ENCODE data around the gene AP2M1. TPM values are rescaled to one million over a fixed set of nuclear protein-coding genes. Genes with fewer than 3 reads are reported as not detected.

AP2M1 gene
- total and polyA plus RNA-seq, 4 donors = 234 to 250 (median 243) TPM

DNA sequence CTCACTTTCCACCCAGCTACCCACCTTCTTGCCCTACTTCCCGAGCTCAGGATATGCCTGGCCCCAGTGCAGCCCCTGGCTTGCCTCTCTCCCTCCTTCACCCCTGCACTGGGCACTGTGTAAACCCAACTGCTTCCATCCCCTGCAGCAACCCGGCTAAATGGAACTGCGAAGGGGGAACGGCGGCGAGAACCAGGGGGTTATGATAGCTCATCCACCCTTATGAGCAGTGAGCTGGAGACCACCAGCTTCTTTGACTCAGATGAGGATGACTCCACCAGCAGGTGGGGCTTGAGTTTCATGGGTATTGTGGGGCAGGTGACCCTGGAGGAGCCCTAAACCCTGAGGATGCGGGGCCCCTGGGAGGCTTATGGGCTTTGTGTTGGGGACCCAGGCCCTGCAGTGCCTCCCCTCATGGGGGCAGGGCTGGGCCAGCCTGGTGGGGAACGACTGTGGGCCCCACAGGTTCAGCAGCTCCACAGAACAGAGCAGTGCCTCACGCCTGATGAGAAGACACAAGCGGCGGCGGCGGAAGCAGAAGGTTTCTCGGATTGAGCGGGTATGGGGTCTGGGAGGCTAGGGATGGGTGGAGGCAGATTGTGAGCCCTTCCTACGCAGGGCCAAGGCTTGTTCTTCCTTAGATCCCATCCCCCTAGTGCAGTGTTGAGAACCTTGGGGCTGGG is 9.9 kb upstream of the AP2M1 start:
- H3K27me3 ChIP-seq (ENCODE audit: control insufficient read depth in 1 of 2, insufficient read depth in 2 of 2, low read length in 1 of 2) = no peaks in the 10 kb centered on the region
- H3K9me3 ChIP-seq (ENCODE audit: control insufficient read depth, low read length) = no peaks in the 10 kb centered on the region
- H3K4me1 ChIP-seq (ENCODE audit: control insufficient read depth in 1 of 2, insufficient read depth in 2 of 2, low read length in 2 of 2) = no peaks in the 10 kb centered on the region
- H3K4me3 ChIP-seq (ENCODE audit: low read length in 2 of 2) = no peak overlapping the region
- intact Hi-C loops (cut with DNase I) = no loop called here
- no peak for ATAC-seq (ENCODE audit: low FRiP score)
- H3K27ac ChIP-seq (ENCODE audit: low read depth in 1 of 2, low read length in 2 of 2) = no peak overlapping the region
- WGBS, 2 donors = 90% methylated on average over 16 of the region's 16 CpGs
- no peak for DNase-seq
- H3K36me3 ChIP-seq (ENCODE audit: control insufficient read depth in 1 of 2, insufficient read depth in 2 of 2, low read length in 1 of 2) = peaks cover 3 to 5% of the 10 kb centered on the region in 2 donors

DNA sequence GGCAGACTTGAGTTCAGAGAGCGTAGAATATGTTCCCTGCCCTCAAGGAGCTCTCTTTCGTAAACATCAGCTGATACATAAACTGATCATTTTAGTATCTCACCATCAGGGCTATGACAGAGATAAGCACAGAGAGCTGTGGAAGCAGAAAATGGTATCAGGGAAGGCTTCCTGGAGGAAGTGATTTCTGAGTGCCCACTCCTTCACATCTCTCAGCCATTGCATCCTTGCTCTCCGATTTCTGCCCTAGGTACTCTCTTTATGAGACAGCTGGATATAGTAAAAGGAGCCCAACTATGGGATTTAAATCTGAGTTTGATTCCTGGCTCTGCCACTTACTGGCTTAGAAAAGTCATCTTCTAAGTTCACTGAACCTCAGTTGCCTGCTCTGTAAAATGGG is 9.1 kb upstream of the AP2M1 start:
- intact Hi-C loops (cut with DNase I) = no loop called here
- no peak for DNase-seq
- no peak overlapping the region for H3K4me3 ChIP-seq (ENCODE audit: low read length in 2 of 2)
- ATAC-seq (ENCODE audit: low FRiP score) = no peak
- no peaks in the 10 kb centered on the region for H3K27me3 ChIP-seq (ENCODE audit: control insufficient read depth in 1 of 2, insufficient read depth in 2 of 2, low read length in 1 of 2)
- H3K9me3 ChIP-seq (ENCODE audit: control insufficient read depth, low read length) = no peaks in the 10 kb centered on the region
- no peak overlapping the region for H3K27ac ChIP-seq (ENCODE audit: low read depth in 1 of 2, low read length in 2 of 2)
- WGBS, 2 donors = 94 to 96% methylated on average over 3 of the region's 3 CpGs
- H3K4me1 ChIP-seq (ENCODE audit: control insufficient read depth in 1 of 2, insufficient read depth in 2 of 2, low read length in 2 of 2) = no peaks in the 10 kb centered on the region
- peaks cover 3 to 5% of the 10 kb centered on the region in 2 donors for H3K36me3 ChIP-seq (ENCODE audit: control insufficient read depth in 1 of 2, insufficient read depth in 2 of 2, low read length in 1 of 2)

DNA sequence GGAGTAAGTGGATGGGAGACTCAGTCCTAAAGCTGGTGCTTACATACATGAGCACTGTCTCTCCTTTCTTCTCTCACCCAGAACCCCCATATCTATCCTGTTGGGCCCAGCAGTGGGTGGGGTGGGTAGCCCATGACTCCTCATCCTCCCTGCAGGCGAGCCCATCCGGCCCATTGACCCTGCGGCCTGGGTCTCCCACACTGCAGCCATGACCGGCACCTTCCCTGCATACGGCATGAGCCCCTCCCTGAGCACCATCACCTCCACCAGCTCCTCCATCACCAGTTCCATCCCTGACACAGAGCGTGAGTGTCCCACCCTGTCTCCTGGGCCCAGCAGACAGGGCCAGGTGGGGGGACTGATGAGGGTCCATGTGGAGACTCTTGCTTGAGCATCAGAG is 8.0 kb upstream of the AP2M1 start:
- Histone ChIP-seq H3K4me3 (ENCODE audit: low read length in 2 of 2) (no peak overlapping the region), H3K9me3 (ENCODE audit: control insufficient read depth, low read length) (no peaks in the 10 kb centered on the region), H3K27ac (ENCODE audit: low read depth in 1 of 2, low read length in 2 of 2) (no peak overlapping the region), H3K4me1 (ENCODE audit: control insufficient read depth in 1 of 2, insufficient read depth in 2 of 2, low read length in 2 of 2) (no peaks in the 10 kb centered on the region), H3K36me3 (ENCODE audit: control insufficient read depth in 1 of 2, insufficient read depth in 2 of 2, low read length in 1 of 2) (peaks cover 3 to 5% of the 10 kb centered on the region in 2 donors), H3K27me3 (ENCODE audit: control insufficient read depth in 1 of 2, insufficient read depth in 2 of 2, low read length in 1 of 2) (no peaks in the 10 kb centered on the region)
- DNase-seq (no peak), ATAC-seq (ENCODE audit: low FRiP score) (no peak)
- intact Hi-C loops (cut with DNase I) = no loop called here
- WGBS, 2 donors = 91% methylated on average over 6 of the region's 6 CpGs

DNA sequence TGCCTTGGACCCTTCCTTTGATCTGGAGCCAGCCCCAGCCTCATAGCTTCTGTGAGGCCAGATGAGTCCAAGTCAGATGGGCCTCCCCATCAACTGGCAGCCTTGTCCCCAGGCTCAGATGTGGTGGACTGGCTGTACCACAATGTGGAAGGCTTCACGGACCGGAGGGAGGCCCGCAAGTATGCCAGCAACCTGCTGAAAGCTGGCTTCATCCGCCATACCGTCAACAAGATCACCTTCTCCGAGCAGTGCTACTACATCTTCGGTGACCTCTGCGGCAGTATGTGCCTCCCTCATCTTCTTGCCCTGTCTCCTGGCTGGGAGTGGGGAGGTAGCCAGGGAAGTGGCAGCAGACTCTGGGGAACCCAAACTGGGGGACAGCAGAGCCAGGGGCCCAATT is 6.9 kb upstream of the AP2M1 start:
- 93 to 95% methylated on average over 8 of the region's 8 CpGs for WGBS, 2 donors
- Histone ChIP-seq H3K4me1 (ENCODE audit: control insufficient read depth in 1 of 2, insufficient read depth in 2 of 2, low read length in 2 of 2) (no peaks in the 10 kb centered on the region), H3K27me3 (ENCODE audit: control insufficient read depth in 1 of 2, insufficient read depth in 2 of 2, low read length in 1 of 2) (no peaks in the 10 kb centered on the region), H3K36me3 (ENCODE audit: control insufficient read depth in 1 of 2, insufficient read depth in 2 of 2, low read length in 1 of 2) (peaks cover 5 to 6% of the 10 kb centered on the region in 2 donors), H3K4me3 (ENCODE audit: low read length in 2 of 2) (no peak overlapping the region), H3K9me3 (ENCODE audit: control insufficient read depth, low read length) (no peaks in the 10 kb centered on the region), H3K27ac (ENCODE audit: low read depth in 1 of 2, low read length in 2 of 2) (no peak overlapping the region)
- intact Hi-C loops (cut with DNase I) = no loop called here
- DNase-seq = no peak
- ATAC-seq (ENCODE audit: low FRiP score) = no peak

DNA sequence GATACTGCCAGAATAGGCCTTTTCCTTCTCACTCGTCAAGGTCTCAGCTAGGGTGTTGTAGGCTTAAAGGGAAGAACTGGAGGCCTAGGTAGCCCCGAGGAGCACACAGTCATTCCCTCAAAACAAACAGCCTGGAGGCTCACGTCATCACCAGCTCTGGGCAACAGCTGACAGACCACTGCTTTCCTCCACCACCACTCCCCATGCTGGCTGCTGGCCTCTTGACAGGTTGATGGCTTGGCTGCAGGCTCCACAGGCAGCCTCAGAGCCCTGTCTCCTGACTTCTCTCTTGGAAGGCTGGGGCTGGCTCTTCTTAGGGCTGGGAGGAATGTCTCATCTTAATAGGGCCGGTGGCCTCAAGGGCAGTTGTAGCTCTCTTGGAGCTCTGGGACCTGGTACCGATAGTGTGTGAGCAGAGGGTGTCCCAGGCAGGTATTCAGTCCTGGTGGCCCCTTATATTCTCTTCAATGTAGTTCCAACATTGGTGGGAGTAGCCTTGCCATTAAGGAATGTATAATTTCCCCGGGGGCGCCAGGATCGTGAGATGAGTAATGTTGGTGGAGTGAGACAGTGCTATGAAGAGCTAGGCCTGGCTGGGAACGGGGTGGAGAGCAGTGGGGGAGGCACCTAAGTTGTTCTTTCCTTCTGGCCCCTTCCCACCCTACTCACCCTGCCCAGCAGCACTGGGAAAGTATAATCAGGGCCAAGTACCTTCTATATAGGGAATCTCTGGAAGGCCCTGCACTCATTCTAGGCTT is 6.1 kb upstream of the AP2M1 start:
- H3K4me1 ChIP-seq (ENCODE audit: control insufficient read depth in 1 of 2, insufficient read depth in 2 of 2, low read length in 2 of 2) = no peaks in the 10 kb centered on the region
- no peak overlapping the region for H3K27ac ChIP-seq (ENCODE audit: low read depth in 1 of 2, low read length in 2 of 2)
- no peak for DNase-seq
- peaks cover 5 to 6% of the 10 kb centered on the region in 2 donors for H3K36me3 ChIP-seq (ENCODE audit: control insufficient read depth in 1 of 2, insufficient read depth in 2 of 2, low read length in 1 of 2)
- H3K9me3 ChIP-seq (ENCODE audit: control insufficient read depth, low read length) = no peaks in the 10 kb centered on the region
- no peak for ATAC-seq (ENCODE audit: low FRiP score)
- 48 to 58% methylated on average over 9 of the region's 9 CpGs for WGBS, 2 donors
- no peaks in the 10 kb centered on the region for H3K27me3 ChIP-seq (ENCODE audit: control insufficient read depth in 1 of 2, insufficient read depth in 2 of 2, low read length in 1 of 2)
- intact Hi-C loops (cut with DNase I) = no loop called here
- no peak overlapping the region for H3K4me3 ChIP-seq (ENCODE audit: low read length in 2 of 2)

DNA sequence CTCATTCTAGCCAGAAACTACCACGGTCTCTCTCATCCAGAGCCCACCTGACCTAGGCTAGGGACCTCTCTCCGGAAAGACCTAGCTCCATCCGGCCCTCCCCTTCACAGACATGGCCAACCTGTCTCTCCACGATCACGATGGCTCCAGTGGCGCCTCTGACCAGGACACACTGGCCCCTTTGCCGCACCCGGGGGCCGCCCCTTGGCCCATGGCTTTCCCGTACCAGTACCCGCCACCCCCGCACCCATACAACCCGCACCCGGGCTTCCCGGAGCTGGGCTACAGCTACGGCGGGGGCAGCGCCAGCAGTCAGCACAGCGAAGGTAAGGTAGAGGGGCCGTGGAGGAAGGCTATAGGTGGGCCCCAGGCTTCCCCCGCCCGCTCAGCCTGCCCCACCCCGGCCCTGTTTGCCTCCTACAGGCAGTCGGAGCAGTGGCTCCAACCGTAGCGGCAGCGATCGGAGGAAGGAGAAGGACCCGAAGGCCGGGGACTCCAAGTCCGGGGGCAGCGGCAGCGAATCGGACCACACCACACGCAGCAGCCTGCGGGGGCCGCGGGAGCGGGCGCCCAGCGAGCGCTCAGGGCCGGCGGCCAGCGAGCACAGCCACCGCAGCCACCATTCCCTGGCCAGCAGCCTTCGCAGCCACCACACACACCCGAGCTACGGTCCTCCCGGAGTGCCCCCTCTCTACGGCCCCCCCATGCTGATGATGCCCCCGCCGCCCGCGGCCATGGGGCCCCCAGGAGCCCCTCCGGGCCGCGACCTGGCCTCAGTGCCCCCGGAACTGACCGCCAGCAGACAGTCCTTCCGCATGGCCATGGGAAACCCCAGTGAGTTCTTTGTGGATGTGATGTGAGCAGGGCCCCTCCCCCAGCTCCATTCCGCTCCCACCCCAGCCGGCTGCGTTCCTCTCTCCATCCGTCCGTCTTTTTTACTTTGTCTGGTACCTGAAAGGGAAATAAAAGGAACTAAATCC is 4.5 kb upstream of the AP2M1 start:
- no peak overlapping the region for H3K4me3 ChIP-seq (ENCODE audit: low read length in 2 of 2)
- no peak overlapping the region for H3K27ac ChIP-seq (ENCODE audit: low read depth in 1 of 2, low read length in 2 of 2)
- H3K4me1 ChIP-seq (ENCODE audit: control insufficient read depth in 1 of 2, insufficient read depth in 2 of 2, low read length in 2 of 2) = no peaks in the 10 kb centered on the region
- H3K9me3 ChIP-seq (ENCODE audit: control insufficient read depth, low read length) = no peaks in the 10 kb centered on the region
- ATAC-seq (ENCODE audit: low FRiP score) (no peak), DNase-seq (peak in 1 of 2 donors; percentile 69)
- peaks cover 0 to 6% of the 10 kb centered on the region in 2 donors for H3K36me3 ChIP-seq (ENCODE audit: control insufficient read depth in 1 of 2, insufficient read depth in 2 of 2, low read length in 1 of 2)
- no peaks in the 10 kb centered on the region for H3K27me3 ChIP-seq (ENCODE audit: control insufficient read depth in 1 of 2, insufficient read depth in 2 of 2, low read length in 1 of 2)
- 86 to 89% methylated on average over 56 to 66 of the region's 66 CpGs for WGBS, 2 donors
- intact Hi-C loops (cut with DNase I) = no loop called here

DNA sequence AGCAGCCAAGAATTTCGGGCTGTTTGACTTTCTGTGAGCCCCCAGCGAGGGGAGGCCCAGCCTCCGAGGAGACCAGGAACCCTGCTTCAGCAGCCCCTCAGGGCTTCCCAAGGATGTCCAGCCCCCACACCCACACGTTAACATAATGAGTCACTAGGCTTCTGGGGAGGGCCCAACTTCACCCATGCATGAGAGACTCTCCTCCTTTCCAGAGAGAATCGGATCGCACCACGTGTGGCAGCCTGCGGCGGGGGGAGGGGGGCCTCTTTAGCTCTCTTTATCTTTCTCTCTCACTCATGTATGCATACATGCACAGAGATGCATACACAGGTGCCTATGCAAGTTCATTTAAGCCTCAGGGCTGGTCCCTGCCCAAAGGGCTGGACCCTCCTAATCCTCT is 3.1 kb upstream of the AP2M1 start:
- DNase-seq = no peak
- Histone ChIP-seq H3K9me3 (ENCODE audit: control insufficient read depth, low read length) (no peaks in the 10 kb centered on the region), H3K36me3 (ENCODE audit: control insufficient read depth in 1 of 2, insufficient read depth in 2 of 2, low read length in 1 of 2) (peaks cover 0 to 3% of the 10 kb centered on the region in 2 donors), H3K4me3 (ENCODE audit: low read length in 2 of 2) (no peak overlapping the region), H3K4me1 (ENCODE audit: control insufficient read depth in 1 of 2, insufficient read depth in 2 of 2, low read length in 2 of 2) (no peaks in the 10 kb centered on the region), H3K27me3 (ENCODE audit: control insufficient read depth in 1 of 2, insufficient read depth in 2 of 2, low read length in 1 of 2) (no peaks in the 10 kb centered on the region), H3K27ac (ENCODE audit: low read depth in 1 of 2, low read length in 2 of 2) (no peak overlapping the region)
- intact Hi-C loops (cut with DNase I) = no loop called here
- ATAC-seq (ENCODE audit: low FRiP score) = no peak
- WGBS, 2 donors = 66 to 74% methylated on average over 9 of the region's 9 CpGs

DNA sequence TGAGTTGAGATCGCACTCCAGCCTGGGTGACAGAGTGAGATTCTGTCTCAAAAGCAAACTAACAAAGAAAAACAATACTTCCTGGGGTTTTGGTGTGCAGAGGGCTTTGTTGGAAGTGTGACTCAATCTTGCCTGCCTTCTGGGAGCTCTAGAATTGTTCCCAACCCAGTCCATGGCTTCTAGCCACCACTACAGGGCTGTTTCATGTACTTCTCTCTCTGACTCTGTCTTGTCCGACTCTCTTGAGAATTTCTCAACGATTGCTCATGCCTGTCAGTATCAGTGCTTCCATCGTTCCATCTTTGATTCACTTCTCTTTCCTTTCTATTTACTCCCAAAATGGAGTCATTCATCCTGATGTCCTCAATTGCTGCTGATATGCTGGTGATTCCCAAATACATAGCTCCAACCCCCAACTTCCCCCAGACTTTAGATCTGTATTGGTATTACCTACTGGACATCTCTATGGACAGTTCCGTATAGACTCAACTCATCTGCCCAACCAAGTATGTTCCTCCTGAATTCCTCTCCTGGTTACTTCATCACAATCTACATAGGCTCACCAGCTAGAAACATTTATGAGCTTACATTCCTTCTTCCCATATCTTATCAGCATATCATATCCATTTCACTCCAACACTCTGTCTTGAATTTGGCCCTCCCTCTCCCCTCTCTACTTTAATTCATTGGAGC is 1.8 kb upstream of the AP2M1 start:
- ATAC-seq (ENCODE audit: low FRiP score) = no peak
- intact Hi-C loops (cut with DNase I) = no loop called here
- peaks cover 3 to 4% of the 10 kb centered on the region in 2 donors for H3K36me3 ChIP-seq (ENCODE audit: control insufficient read depth in 1 of 2, insufficient read depth in 2 of 2, low read length in 1 of 2)

More for the DNA sequence above, 1.8 kb upstream of the AP2M1 start:
- Histone ChIP-seq H3K27ac (ENCODE audit: low read depth in 1 of 2, low read length in 2 of 2) (no peak overlapping the region), H3K9me3 (ENCODE audit: control insufficient read depth, low read length) (no peaks in the 10 kb centered on the region), H3K4me1 (ENCODE audit: control insufficient read depth in 1 of 2, insufficient read depth in 2 of 2, low read length in 2 of 2) (no peaks in the 10 kb centered on the region), H3K4me3 (ENCODE audit: low read length in 2 of 2) (no peak overlapping the region), H3K27me3 (ENCODE audit: control insufficient read depth in 1 of 2, insufficient read depth in 2 of 2, low read length in 1 of 2) (no peaks in the 10 kb centered on the region)
- no peak for DNase-seq
- WGBS, 2 donors = 72 to 77% methylated on average over 5 of the region's 5 CpGs

Data from aorta (tissue), 5 donors.